Activated naive CD4-positive, alpha-beta T cell treated with anti-CD3 and anti-CD28 coated beads, Interleukin-2, amount 50 U/mL, for 24 hours (primary cell): ENCODE results near the gene IZUMO4.
A peak's percentile ranks its signal among the peaks of the same experiment; 100 is the strongest.

Experiments
- H3K27ac Mint-ChIP-seq: one replicate; pipeline ENCODE4 v1.8.0; 2021; ENCODE audit warnings: mild to moderate bottlenecking, mixed read lengths
- H3K27me3 Mint-ChIP-seq: one replicate; pipeline ENCODE4 v1.8.0; 2021; ENCODE audit warnings: mixed read lengths
- H3K36me3 Mint-ChIP-seq: one replicate; pipeline ENCODE4 v1.8.0; 2021; ENCODE audit warnings: mixed read lengths
- H3K4me1 Mint-ChIP-seq: one replicate; pipeline ENCODE4 v1.8.0; 2021; ENCODE audit warnings: mixed read lengths
- H3K4me3 Mint-ChIP-seq: one replicate; pipeline ENCODE4 v1.8.0; 2021; ENCODE audit warnings: mild to moderate bottlenecking, mixed read lengths
- H3K9me3 Mint-ChIP-seq: one replicate; pipeline ENCODE4 v1.8.0; 2021; ENCODE audit warnings: mixed read lengths

Gene IZUMO4

DNA sequence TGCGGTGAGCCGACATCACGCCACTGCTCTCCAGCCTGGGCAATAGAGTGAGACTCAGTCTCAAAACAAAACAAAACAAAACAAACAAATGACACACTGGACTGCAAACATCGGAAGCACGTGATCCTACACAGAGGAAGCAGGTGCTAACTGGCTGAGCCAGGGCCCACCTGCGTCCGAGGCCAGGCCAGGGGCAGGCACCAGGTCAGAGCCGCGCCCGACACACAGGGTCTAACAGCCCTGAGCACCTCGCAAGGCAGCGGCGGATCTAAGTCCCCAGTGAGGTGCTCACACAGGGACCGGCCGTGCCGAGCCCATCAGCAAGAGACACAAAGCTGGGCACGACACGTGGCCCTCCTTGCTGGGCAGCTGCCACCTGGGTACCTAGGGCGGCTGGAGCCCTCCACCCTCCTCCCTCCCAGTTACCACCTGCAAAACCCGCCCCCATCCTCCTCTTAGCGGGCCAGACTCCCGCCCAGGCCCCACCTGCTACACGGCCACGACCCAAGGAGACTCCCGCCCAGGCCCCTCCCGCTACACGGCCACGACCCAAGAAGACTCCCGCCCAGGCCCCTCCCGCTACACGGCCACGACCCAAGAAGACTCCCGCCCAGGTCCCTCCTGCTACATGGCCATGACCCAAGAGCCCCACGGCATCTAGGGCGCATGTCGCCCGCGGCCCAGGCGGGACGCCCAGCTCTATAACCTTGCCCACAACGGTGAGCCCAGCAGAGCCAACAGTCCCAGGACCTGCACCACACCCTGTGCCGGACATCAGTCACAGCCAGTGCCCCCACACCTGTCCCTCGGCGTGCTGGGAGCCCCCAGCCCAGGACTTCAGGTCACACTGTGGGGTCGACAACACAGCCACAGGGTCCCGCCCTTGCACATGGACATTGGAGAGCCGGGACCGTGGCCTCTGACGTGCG lies 39.0 kb downstream of the IZUMO4 start:
- Mint-ChIP-seq H3K27me3 (no peaks in the 10 kb centered on the region), H3K9me3 (no peaks in the 10 kb centered on the region), H3K36me3 (peaks cover 3% of the 10 kb centered on the region), H3K4me1 (peaks cover 6% of the 10 kb centered on the region), H3K4me3 (no peak overlapping the region), H3K27ac (no peak overlapping the region)

DNA sequence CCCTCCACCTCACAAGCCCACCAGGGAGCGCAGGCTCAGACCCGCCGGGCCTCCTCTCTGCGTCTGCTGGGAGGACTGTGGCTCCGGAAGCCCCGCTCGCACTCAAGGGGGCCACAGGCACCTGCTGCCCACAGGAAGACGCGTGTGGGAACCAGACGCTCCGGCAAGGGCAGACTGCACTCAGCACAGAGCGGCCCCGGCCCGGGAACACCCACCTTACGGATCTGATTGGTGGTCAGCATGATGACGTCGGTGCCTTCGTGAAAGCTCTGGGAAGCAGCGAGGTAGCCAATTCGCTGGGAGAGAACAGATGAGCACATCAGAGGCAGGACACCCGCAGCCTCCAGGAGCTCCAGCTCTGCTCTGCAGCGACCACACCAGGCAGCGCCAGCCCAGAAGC lies 40.1 kb downstream of the IZUMO4 start:
- H3K27me3 Mint-ChIP-seq, result no peaks in the 10 kb centered on the region
- no peak overlapping the region for H3K4me3 Mint-ChIP-seq
- peaks cover 6% of the 10 kb centered on the region for H3K4me1 Mint-ChIP-seq
- H3K9me3 Mint-ChIP-seq, result no peaks in the 10 kb centered on the region
- H3K27ac Mint-ChIP-seq, result no peak overlapping the region
- H3K36me3 Mint-ChIP-seq, result peaks cover 3% of the 10 kb centered on the region

DNA sequence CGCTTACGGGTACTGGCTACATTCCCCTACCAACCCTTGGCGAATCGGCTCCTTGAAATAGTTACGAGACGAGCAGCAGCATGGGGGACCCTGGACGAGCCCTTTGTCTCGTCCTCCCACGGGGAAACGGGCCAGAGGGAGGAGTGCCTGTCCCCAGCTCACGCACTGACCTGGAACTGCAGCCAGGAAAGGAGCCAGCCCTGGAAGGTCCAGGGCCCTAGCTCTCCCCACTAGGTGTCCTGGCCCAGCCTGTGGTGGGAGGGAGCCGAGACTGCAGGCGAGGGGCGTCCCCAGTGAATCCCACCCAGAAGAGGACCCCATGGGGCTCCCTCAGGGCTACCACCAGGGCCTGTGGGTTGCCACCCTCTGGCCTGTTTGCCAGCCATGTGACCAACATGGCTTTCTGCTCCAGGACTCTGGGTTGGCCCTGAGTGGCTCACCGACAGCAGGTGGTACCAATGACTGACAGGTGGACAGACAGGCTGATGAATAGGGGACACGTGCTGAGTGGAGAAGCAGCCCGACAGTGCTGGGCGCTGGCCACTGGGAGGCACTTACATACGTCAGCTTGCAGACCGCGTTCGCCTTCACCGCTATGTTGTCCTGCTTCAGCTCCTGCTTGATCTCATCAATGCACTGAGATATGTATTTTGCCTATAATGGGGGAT lies 41.5 kb downstream of the IZUMO4 start:
- Mint-ChIP-seq H3K36me3 (peaks cover 3% of the 10 kb centered on the region), H3K4me1 (peaks cover 10% of the 10 kb centered on the region), H3K4me3 (no peak overlapping the region), H3K27me3 (no peaks in the 10 kb centered on the region), H3K9me3 (no peaks in the 10 kb centered on the region), H3K27ac (no peak overlapping the region)

DNA sequence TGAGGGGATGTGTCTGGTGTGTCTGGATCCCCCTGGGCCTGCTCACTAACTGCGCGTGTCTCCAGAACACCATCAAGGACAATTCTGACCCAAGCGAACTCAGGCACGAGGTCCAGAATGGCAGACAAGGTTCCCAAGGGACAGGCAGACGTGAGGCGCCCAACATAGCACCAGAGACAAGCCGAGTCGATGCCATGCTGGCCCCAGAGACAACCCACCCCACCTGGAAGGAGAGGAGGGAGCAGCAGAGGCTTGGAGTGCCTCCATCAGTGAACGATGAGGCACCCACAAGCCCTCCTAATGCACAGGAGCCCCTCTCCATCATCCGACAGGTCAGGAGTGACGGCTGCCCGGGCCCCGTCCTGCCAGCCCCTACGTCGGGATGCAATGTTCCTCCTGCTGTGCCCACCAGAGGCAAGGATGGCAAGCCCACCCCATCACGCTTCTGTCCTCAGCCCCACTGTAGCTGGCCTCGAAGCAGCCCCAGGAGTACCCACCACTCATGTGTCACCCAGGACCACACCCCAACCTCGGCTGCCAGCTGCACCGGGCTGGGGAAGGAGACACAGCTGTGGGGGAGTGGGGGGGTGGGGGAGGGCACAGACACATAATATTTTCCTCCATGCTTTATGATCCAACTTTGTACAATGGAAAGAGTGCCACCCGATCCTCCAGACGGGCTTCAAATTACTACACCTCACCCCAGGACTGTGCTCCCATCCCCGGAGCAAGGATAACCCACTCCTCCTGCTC lies 42.8 kb downstream of the IZUMO4 start:
- no peak overlapping the region for H3K27ac Mint-ChIP-seq

DNA sequence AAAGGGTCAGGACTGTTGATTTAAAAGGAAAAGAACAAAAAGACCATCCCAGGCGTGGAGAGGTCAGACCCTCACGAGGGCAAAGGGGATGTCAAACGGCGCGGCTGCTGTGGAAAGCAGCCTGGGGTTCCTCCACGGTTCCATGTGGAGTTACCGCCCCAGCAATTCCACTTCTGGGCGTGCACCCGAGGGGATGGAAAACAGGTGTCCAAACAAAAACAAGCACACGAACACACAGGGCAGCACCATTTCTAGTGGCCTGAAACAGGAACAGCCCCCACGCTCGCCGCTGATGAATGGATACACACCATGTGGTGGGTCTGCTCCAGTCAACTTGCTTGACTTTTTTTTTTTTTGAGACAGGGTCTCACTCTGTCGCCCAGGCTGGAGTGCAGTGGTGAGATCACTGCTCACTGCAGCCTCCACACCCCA lies 43.4 kb downstream of the IZUMO4 start:
- Mint-ChIP-seq H3K4me1 (peaks cover 16% of the 10 kb centered on the region), H3K27ac (no peak overlapping the region), H3K4me3 (no peak overlapping the region), H3K36me3 (peaks cover 3% of the 10 kb centered on the region), H3K27me3 (no peaks in the 10 kb centered on the region), H3K9me3 (no peaks in the 10 kb centered on the region)

More for the DNA sequence above, 42.8 kb downstream of the IZUMO4 start:
- H3K36me3 Mint-ChIP-seq, result peaks cover 3% of the 10 kb centered on the region
- peaks cover 11% of the 10 kb centered on the region for H3K4me1 Mint-ChIP-seq
- H3K4me3 Mint-ChIP-seq, result no peak overlapping the region
- H3K9me3 Mint-ChIP-seq, result no peaks in the 10 kb centered on the region
- H3K27me3 Mint-ChIP-seq, result no peaks in the 10 kb centered on the region

DNA sequence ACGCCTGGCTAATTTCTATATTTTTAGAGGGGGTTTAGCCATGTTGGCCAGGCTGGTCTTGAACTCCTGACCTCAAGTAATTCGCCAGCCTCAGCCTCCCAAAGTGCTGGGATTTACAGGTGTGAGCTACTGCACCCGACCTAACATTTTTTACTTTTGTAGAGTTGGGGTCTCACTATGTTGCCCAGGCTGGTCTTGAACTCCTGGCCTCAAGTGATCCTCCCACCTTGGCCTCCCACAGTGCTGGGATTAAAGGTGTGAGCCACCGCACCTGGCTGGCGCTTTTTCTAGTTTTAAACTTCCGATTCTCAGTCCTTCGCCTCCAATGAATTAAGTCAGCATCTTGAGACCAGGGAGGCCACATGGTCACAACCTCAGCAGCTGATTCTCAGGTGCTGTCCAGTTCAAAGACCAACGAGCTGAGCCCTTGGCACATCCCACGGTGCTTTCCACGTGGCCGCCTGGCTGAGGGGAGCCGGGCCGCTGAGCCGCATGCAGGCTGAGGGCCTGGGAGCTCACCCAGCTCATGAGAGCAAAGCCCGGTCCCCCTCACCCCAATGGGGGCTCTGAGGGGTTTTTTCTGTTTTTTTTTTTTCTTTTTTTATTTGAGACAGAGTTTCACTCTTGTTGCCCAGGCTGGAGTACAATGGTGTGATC lies 45.6 kb downstream of the IZUMO4 start:
- no peak overlapping the region for H3K27ac Mint-ChIP-seq
- no peak overlapping the region for H3K4me3 Mint-ChIP-seq
- peaks cover 29% of the 10 kb centered on the region for H3K4me1 Mint-ChIP-seq
- no peaks in the 10 kb centered on the region for H3K27me3 Mint-ChIP-seq
- no peaks in the 10 kb centered on the region for H3K9me3 Mint-ChIP-seq
- H3K36me3 Mint-ChIP-seq, result peaks cover 1% of the 10 kb centered on the region

DNA sequence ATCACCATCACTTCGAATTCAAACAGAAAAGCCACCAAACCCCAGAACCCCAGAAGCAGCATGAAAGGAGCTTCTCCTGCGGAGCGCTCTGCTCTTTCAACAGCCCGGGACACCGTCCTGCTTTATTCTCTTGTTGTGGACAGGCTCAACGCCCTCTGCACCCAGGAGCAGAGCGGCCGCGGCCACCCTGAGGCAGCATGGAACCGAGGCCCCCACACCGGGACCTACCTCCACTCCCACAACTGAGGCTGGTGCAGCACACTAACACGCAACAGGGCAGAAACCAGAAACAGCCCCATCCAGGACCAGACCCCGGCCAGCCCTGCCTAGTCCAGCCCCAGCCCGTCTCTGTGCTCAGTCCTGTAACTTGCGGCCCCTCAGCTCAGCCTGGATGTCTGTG lies 47.5 kb downstream of the IZUMO4 start:
- Mint-ChIP-seq H3K4me1 (peaks cover 37% of the 10 kb centered on the region), H3K9me3 (no peaks in the 10 kb centered on the region), H3K36me3 (no peaks in the 10 kb centered on the region), H3K4me3 (no peak overlapping the region), H3K27ac (no peak overlapping the region), H3K27me3 (no peaks in the 10 kb centered on the region)

DNA sequence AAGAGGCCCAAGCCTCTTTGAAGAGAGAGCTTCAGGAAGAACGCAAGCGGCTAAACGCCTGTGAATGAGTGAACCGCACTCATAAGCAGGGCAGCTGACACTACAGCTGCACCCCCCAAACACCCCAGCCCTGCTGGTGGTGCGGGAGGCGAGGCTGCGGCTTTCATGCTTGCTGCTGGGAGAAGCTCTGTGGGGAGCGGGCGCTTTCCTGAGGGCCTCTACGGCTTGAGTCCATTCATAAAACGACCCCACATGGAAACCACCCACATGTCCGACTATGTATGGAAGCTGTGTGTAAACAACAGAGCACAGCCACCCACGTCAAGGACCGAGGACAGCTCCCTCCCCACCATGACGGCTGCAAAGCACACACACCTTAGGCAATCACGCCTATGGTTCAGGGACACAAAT lies 49.1 kb downstream of the IZUMO4 start:
- no peaks in the 10 kb centered on the region for H3K27me3 Mint-ChIP-seq
- peaks cover 45% of the 10 kb centered on the region for H3K4me1 Mint-ChIP-seq
- H3K27ac Mint-ChIP-seq, result no peak overlapping the region
- no peak overlapping the region for H3K4me3 Mint-ChIP-seq
- H3K36me3 Mint-ChIP-seq, result no peaks in the 10 kb centered on the region
- H3K9me3 Mint-ChIP-seq, result no peaks in the 10 kb centered on the region

DNA sequence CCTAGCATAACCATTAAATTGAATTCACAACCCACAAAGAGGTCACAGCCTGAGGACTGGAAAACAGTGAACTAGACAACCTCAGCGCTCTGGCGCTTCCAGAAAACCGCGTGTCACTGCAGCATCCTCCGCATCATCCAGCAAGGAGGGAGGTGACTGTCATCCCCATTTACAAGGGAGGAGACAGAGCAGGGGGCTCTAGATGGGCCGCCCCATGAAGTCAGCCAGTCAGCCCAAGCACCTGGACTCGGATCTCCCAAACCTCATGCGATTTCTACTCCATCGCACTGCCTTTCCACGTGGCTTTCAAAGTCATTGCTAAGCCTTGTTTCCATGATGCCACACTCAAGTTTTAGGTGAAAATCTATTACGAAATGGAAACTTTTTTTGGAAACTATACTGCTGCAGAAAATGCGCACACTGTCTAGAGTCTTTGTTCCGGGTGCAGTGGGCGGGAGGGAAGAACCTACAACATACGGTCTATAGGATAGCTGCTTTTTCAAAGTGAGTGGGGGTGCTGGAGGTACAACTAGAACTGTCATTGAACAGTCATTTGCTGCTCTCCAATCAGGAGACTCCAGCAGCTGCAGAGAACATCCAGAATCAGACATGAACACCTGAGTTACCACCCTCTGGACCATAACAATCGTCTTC lies 51.9 kb downstream of the IZUMO4 start:
- Mint-ChIP-seq H3K36me3 (no peaks in the 10 kb centered on the region), H3K4me3 (peak overlapping the region; percentile 90), H3K4me1 (peaks cover 50% of the 10 kb centered on the region), H3K27me3 (no peaks in the 10 kb centered on the region), H3K27ac (peak overlapping the region; percentile 68), H3K9me3 (no peaks in the 10 kb centered on the region)
